Measurements from ENCODE around the gene PTPRQ.
"Not testable (repeated sequence)": the region's sequence is repeated elsewhere in the genome, so short reads cannot be mapped to it uniquely, and the experiment has no call there.

PTPRQ gene

GRCh38 chr12:80648881-80649280, 204.8 kb downstream of the PTPRQ start:
- no peak for DNase-seq (ENCODE audit: low read depth)

GRCh38 chr12:80655751-80656150, 211.7 kb downstream of the PTPRQ start:
- no peak for DNase-seq (ENCODE audit: low read depth)

GRCh38 chr12:80659512-80660063, 215.6 kb downstream of the PTPRQ start:
- DNase-seq (ENCODE audit: low read depth): no peak

GRCh38 chr12:80662586-80662985, 218.6 kb downstream of the PTPRQ start:
- no peak for DNase-seq (ENCODE audit: low read depth)

- DNase-seq (ENCODE audit: low read depth): no peak
Measured at GRCh38 chr12:80670214-80670613, 226.2 kb downstream of the PTPRQ start.

- not testable (repeated sequence) for DNase-seq (ENCODE audit: low read depth)
Measured at GRCh38 chr12:80676042-80676636, 232.1 kb downstream of the PTPRQ start.

GRCh38 chr12:80676856-80677255, 232.8 kb downstream of the PTPRQ start:
- DNase-seq (ENCODE audit: low read depth): no peak

- no peak for DNase-seq (ENCODE audit: low read depth)
Measured at GRCh38 chr12:80677994-80678393, 234.0 kb downstream of the PTPRQ start.

GRCh38 chr12:80679346-80680131, 235.5 kb downstream of the PTPRQ start:
- DNase-seq (ENCODE audit: low read depth): no peak

- no peak for DNase-seq (ENCODE audit: low read depth)
Measured at GRCh38 chr12:80681287-80681686, 237.3 kb downstream of the PTPRQ start.

GRCh38 chr12:80681786-80682185, 237.8 kb downstream of the PTPRQ start:
- no peak for DNase-seq (ENCODE audit: low read depth)

GRCh38 chr12:80684077-80684495, 240.1 kb downstream of the PTPRQ start:
- DNase-seq (ENCODE audit: low read depth): no peak

GRCh38 chr12:80690090-80690489, 246.1 kb downstream of the PTPRQ start:
- no peak for DNase-seq (ENCODE audit: low read depth)

- DNase-seq (ENCODE audit: low read depth): no peak
Measured at GRCh38 chr12:80690513-80690912, 246.5 kb downstream of the PTPRQ start.

- no peak for DNase-seq (ENCODE audit: low read depth)
Measured at GRCh38 chr12:80692114-80692513, 248.1 kb downstream of the PTPRQ start.

GRCh38 chr12:80697270-80697887, 253.3 kb downstream of the PTPRQ start:
- DNase-seq (ENCODE audit: low read depth): no peak

GRCh38 chr12:80698256-80698655, 254.2 kb downstream of the PTPRQ start:
- no peak for DNase-seq (ENCODE audit: low read depth)

GRCh38 chr12:80698847-80699542, 255.0 kb downstream of the PTPRQ start:
- no peak for DNase-seq (ENCODE audit: low read depth)

- no peak for DNase-seq (ENCODE audit: low read depth)
Measured at GRCh38 chr12:80700327-80700726, 256.3 kb downstream of the PTPRQ start.

GRCh38 chr12:80701388-80701787, 257.4 kb downstream of the PTPRQ start:
- DNase-seq (ENCODE audit: low read depth): no peak

- no peak for DNase-seq (ENCODE audit: low read depth)
Measured at GRCh38 chr12:80702889-80703805, 259.1 kb downstream of the PTPRQ start.
